NCI-H1436 (cell line): ENCODE measurements around the gene TSNAXIP1.
"Not testable (repeated sequence)": the region's sequence is repeated elsewhere in the genome, so short reads cannot be mapped to it uniquely, and the experiment has no call there.

ENCODE experiments used
- DNase-seq: peaks from one replicate; lab custom pipeline; 2025; lab: John Stamatoyannopoulos, UW

Gene TSNAXIP1

DNA sequence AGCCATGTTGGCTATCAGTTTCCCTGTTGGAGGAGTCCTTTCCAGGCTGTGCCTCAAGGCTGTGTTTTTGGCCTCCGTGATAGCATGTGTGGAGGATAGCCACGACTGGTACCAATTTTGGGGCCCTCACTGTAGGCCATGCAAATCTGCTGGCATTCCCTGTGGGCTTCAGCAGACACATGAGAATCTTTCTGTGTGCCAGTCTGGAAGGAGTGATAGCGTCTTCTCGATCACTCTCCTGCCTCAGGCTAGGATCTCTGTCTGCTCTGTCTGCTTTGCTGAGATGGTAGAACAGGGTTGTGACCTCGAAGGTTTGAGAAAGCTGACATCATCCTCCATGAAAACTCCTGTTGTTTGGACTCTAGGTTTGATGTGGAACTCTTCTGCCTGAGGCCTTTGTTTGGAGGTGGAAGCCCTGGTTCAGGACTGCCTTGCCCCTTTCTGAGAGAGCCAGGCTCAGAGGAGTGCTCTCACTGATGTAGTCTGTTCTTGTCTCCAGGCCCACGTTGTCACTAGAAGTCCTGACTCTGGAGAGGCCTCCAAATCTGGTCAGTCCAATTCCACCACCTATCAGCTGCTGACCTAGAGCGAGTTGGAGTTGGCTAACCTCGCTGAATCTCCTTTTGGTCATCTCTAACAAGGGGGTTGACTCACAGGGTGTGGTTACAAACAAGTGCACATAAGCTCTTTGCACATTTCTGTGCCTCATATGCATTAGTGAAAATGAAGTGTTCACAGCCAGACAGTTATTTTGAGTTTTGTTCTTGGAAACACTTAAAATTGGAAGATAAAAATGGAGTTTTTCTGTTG, 54.1 kb downstream of the TSNAXIP1 start:
- no peak for DNase-seq

DNA sequence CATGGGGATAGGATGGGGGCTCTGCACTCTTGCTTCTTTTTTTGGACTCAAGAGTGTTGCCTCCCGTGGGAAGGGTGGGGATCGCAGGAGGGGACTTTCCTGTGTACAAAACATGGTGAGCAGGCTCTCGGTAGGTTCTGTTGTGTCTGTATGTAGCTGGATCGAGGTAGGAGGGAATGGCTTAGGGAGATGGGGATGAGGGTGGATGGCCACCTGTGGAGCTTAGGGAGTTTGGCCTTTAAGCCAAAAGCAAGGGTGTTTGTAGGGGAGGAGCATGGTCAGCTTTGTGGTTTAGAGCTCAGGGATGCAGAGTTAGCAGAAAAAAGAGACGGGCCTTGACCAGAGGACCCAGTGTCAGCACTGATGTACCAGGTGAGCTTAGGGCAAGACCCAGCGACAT, 55.2 kb downstream of the TSNAXIP1 start:
- no peak for DNase-seq

DNA sequence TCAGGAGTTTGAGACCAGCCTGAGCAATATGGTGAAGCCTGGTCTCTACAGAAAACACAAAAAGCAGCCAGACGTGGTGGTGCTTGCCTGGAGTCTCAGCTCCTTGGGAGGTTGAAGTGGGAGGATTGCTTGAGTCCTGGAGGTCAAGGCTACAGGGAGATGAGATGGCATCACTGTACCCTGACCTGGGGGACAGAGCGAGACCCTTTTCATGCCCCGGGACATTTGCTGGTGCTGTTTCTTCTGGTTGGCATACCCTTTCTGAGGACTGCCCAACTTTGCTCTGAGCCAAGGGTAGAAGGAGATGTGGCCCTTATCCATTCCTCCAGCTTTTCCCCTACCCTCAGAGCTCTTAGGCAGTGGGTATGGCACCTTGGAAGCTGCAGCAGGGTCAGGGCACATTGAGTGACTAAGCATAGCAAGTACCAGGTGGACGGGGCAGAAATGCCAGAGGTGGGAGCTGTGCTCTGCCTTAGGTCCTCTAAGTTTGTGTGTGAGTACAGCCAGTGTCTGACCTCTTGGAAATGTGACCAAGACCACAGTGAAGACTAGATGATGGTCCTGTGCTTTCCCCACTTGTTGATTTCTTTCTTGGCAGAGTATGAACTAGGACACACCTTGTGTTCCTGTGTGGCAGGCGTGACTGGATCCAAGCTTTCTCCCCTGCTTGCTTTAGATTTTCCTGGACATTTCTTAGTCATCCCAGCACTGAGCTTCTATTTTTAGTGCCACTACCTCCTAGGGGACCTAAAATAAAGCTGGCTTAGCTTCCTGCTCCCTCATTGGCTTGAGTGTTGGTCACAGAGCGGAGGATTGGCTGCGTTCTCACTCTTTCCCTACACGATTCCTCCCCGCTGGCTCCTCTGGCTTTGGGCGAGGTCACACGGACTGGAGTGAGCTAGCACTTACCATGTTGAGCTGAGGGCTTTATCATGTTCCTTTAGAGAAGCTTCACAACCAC, 56.2 kb downstream of the TSNAXIP1 start:
- DNase-seq = no peak

DNA sequence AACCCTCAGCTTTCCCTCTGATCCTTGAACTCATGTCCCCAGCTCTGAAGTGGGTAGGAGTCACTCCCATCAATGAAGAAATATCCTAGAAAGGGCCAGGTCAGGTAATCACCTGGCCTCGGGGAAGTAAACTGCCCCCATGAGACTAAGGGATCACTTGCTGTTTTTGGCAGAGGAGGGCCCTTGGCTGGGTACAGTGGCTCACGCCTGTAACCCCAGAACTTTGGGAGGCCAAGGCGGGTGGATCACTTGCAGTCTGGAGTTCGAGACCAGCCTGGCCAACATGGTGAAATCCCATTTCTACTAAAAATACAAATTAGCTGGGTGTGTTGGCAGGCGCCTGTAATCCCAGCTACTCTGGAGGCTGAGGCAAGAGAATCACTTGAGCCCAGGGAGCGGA, 57.4 kb downstream of the TSNAXIP1 start:
- DNase-seq = not testable (repeated sequence)

DNA sequence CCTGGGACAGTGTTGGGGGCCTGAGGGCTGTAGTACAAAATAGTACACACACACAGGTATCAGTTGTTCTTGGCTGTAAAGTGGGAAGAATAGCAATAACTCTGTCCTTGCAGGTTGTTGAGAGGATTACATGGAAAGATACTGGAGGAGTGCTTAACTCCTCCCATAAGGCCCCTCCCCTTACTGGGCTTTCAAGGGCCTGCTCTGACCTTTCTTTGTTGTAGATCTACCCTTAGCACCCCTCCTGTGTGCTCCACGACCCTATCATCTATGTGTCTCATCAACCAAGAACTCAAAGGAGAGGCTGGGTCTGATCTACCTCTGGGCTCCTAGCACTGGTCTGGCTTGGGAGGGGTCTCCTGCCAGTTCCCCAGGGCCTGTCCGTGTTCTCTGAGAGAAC, 57.9 kb downstream of the TSNAXIP1 start:
- DNase-seq = no peak

DNA sequence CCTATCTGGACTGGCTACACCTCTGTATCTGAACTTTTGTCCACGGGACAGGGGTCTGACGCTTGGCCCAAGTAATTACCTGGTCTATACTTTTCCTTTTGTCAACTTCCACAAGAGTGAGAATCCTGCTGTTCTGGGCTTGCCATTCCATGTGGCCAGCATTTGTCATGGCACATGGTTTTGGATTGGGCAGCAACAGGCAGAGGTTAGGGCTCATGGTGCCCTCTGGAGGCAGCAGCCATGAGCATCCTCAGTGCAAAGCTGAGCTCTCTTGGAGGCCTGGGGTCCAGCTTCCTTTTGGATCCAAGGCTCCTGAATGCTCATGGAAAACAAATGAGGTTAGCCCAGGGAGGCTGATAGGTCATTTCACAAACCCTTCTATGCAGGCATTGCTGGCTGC, 58.6 kb downstream of the TSNAXIP1 start:
- no peak for DNase-seq

DNA sequence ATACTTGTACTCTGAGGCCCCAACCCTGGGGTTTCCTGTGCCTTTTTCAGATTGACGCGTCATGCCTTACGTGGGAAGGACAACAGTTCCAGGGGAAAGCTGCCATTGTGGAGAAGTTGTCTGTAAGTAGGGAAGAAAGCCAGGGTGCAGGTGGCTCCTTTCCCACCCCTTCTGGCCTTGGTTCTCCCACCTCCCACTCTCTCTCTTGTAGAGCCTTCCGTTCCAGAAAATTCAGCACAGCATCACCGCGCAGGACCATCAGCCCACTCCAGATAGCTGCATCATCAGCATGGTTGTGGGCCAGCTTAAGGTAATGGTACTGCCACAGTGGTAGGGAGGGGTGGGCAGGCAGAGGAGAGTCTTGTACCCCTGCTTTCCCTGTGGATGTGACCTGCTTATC, 61.6 kb downstream of the TSNAXIP1 start:
- DNase-seq = no peak

DNA sequence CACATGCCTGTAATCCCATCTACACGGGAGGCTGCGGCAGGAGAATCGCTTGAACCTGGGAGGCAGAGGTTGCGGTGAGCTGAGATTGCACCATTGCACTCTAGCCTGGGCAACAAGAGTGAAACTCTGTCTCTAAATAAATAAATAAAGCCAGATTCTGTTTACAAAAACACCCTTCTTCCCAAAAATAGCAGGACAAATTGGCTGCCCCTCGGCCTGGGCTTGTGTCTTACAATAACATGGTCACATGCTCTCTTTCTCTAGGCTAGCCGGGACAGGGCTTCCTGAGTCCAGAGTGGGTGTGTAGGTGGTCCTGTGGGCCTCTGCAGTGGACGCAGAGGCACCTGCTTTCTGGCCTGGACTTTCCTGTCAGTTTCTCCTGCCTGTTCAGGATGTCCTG, 63.0 kb downstream of the TSNAXIP1 start:
- no peak for DNase-seq

DNA sequence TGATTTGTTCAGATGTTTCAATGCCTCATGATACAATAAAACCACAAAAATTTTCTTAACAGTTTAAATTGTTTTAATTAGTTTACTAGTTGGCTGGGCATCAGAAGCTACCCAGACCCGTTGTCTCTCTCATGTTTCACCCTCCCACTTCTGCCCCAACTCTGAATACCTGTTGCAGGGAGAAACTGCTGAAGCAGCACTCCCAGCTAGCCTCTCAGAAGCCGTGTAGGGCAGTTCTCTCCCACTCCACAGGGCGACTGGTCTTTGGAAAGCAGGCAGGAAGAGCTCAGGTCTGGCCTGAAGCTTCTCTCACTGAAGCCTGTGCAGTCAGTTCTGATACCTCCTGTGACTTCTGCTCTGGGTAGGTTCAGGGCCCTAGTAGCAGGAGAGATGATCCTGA, 64.6 kb downstream of the TSNAXIP1 start:
- no peak for DNase-seq

DNA sequence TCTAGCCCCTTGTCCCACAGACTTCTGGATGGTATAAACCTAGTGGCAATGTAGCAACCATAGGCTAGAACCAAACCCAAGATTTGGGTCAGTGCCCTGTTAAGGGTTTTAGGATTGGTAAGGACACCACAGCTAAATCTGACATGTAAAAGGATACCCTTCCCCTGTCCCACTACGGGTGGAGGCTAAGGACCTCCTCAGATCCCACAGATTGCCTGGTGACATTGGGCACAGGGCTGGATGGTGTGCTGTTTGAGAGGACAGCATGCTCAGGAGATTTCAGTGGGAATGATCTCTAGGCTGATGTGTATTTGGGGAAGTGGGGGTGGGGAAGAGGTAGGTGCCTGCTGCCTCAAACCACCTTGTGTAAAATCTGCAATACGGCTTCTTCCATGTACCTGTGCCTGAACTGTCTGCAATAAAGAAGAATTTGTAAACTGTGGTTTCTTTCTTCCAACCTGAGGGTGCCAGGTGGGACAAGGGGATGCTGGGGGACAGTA, 65.5 kb downstream of the TSNAXIP1 start:
- no peak for DNase-seq

DNA sequence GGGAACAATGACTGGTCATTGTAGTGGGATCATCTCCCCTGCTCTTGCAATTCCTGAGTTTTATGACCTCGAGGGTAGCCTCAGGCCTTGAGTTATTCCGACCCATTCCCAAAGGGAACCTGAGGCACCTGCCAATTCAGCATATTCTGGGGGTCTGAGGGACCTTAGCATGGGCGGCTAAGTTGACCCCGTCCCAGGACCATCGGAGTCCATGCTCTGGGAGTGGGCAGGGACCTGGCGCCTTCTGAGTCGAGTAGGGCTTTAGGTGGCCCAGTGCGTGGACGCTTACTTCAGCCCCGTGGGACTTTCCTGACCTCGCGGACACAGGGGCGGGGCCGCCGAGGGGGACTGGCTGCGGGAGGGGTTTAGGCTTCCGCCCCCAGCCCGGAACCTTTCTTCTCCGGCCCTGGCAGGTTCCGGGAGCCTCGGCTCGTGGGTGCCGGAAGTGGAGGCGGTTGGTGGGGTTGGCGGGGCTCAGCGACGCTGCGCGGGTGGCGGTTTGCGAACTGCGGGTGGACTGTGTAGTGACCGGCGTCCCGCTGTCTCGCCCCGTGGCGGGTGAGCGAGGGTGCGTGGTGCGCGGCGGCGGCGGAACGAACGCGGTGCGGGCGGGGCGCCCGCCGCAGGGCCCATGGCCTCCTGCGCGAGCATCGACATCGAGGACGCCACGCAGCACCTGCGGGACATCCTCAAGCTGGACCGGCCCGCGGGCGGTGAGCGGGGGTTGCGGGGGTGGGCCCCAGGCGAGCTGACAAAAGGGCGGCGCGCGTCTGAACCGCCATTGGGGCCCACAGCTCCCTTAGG, 66.1 kb downstream of the TSNAXIP1 start, which contains the start of gene EDC4:
TSS of gene EDC4 (plus strand) at position 422 of the 804 bp plus-strand sequence. CDS start at position 632, 210 bp downstream.
- peak; percentile 51 for DNase-seq

DNA sequence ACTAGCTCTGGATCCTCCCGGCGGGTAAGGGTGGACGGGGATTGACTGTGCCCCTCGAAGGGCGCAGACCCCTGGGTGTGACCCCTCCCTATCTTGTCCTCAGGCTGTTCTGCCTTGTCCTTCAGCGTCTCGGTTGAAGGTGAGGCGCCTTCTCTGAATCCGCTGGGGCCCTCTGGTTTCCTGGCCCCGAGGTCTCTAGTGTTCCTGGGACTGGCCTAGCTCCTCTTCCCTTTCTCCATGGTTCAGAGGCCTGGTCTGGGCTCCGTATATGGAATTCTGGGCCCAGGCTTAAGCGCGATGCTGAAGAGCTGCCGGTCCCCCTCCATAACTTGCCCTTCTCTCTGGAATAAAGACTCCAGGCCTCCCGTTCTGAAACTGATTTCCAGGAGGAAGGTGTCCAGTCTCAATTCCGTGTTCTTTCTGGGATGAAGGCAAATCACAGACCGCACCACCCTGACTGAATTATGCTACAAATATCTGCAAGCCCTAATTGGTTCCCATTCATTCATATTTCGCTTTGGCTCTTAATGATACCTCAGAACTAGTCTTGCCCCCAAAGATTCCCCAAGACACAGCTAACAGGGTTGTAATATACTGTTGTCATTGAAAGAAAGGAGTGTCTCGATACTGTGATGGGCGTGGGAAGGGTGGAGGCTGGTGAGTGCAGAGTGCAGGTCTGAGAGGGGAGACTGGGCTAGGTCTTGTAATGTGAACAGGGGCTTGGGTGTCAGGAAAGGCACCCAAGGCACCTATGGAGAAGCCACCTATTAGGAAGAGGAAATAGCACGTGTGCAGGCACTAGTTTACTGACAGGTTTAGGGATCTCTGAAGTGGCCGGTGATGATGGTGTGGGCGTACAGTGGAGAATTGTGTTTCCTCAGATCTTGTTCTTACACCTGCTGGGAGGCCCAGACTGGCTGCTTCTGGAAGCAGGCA, 67.0 kb downstream of the TSNAXIP1 start:
- DNase-seq = no peak

DNA sequence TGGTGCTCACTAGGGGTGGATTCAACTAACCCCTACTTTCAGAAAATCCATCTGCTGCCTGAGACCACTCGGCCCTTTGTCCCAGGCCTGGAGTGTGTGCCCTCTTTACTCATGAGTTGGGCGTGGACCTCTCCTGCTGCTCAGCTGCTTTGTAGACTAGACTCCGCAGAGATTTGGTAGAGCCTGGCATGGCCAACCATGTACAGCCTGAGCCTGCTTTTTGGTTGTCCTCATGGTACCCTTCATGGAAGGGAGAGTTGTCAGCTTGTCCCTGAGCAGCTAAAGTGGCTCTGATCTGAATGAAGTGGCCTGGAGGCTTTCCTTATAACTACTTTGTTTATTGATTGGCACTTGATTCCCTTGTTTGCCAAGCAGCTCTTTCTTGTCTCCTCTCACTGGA, 67.7 kb downstream of the TSNAXIP1 start:
- DNase-seq = no peak

DNA sequence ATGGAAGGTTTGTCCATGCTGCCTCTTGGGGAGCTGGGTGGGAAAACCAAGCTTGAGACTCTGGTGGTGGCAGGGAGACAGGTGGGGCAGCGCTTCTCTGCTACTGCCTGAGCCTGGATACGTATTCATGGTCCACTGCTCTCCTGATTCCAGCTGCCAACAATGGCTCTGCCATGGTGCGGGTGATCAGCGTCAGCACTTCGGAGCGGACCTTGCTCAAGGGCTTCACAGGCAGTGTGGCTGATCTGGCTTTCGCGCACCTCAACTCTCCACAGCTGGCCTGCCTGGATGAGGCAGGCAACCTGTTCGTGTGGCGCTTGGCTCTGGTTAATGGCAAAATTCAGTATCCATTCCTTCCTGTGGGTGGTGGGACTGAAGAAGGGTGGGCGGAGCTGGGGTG, 70.4 kb downstream of the TSNAXIP1 start:
- DNase-seq = no peak
